Vagina (tissue), 2 donors: Measurements from ENCODE around the gene CYP19A1. TPM values are rescaled to one million over a fixed set of nuclear protein-coding genes. Genes with fewer than 3 reads are reported as not detected.

Experiments used
- DNase-seq, 2 donors: peaks; one replicate each; pipeline ENCODE4 v3.0.0-alpha.2; 2017; ENCODE audit errors: extremely low spot score in 2 of 2
- H3K27ac ChIP-seq: fragments of 200-600 bp; sonication (generic); one replicate; pipeline ENCODE4 v1.5.1; 2019
- H3K27me3 ChIP-seq: fragments of 200-600 bp; sonication (generic); one replicate; pipeline ENCODE4 v1.5.1; 2019
- H3K36me3 ChIP-seq, 2 donors: fragments of 200-600 bp; sonication (generic); one replicate each; pipeline ENCODE4 v1.5.1; 2017 to 2019
- H3K4me1 ChIP-seq: fragments of 200-600 bp; sonication (generic); one replicate; pipeline ENCODE4 v1.5.1; 2019
- H3K4me3 ChIP-seq, 2 donors: fragments of 200-600 bp; sonication (generic); 1 replicate in 1 of 2; 2 replicates in 1 of 2; pipeline ENCODE4 v1.5.1; 2016 to 2019
- H3K9me3 ChIP-seq: fragments of 200-600 bp; sonication (generic); one replicate; pipeline ENCODE4 v1.5.1; 2019
- CTCF ChIP-seq, 3 experiments: fragments of 450-650 bp in 2 of 3; fragments of 200-600 bp in 1 of 3; sonication (generic) in 1 of 3; IDR thresholded peaks; one replicate each; pipeline ENCODE4 v1.5.1; 2017 to 2019; ENCODE audit warnings: antibody characterized with exemption in 3 of 3, mild to moderate bottlenecking in 2 of 3, moderate library complexity in 2 of 3
- POLR2A ChIP-seq, 2 donors: fragments of 450-650 bp; IDR thresholded peaks; one replicate each; pipeline ENCODE4 v1.6.1; 2017; ENCODE audit warnings: antibody characterized with exemption in 2 of 2, mild to moderate bottlenecking in 2 of 2, moderate library complexity in 2 of 2
- POLR2AphosphoS5 ChIP-seq, 2 donors: sonication (generic); formaldehyde crosslinking; IDR thresholded peaks; one replicate each; pipeline ENCODE4 v1.9.0; 2017; ENCODE audit warnings: antibody characterized with exemption in 2 of 2, mild to moderate bottlenecking in 2 of 2, low read depth in 1 of 2; ENCODE audit not compliant: insufficient read depth in 1 of 2
- intact Hi-C: fragments of 100-400 bp; cut with DNase I; formaldehyde crosslinking; loops from one replicate; pipeline ENCODE4 v1.15.1; 2023
- total RNA-seq: library from RNA; depleted of rRNA; stranded (reverse); fragments of >200 nt; gene quantifications from one replicate; pipeline ENCODE4 v1.2.3, GENCODE V29; 2016

The CYP19A1 gene
- total RNA-seq, 1 donor from 2014 or later: 8.8 TPM

GRCh38 chr15:51218299-51218938 is 120.0 kb downstream of the CYP19A1 start:
- H3K27me3 ChIP-seq: no peaks in the 10 kb centered on the region
- intact Hi-C loops: no loop called here
- TF ChIP-seq POLR2A (IDR thresholded peaks at IDR 0.05) (no peak), CTCF (IDR thresholded peaks at IDR 0.05) (no peak), POLR2AphosphoS5 (IDR thresholded peaks at IDR 0.05; ENCODE audit: insufficient read depth in 1 of 2, low read depth in 1 of 2) (no peak)

GRCh38 chr15:51212909-51213308 is 125.5 kb downstream of the CYP19A1 start:
- intact Hi-C loops: no loop called here
- no peaks in the 10 kb centered on the region for H3K4me1 ChIP-seq
- no peak for DNase-seq
- TF ChIP-seq CTCF (IDR thresholded peaks at IDR 0.05): no peak
- no peak for TF ChIP-seq POLR2A (IDR thresholded peaks at IDR 0.05)
- no peak for TF ChIP-seq POLR2AphosphoS5 (IDR thresholded peaks at IDR 0.05; ENCODE audit: insufficient read depth in 1 of 2, low read depth in 1 of 2)
- no peak overlapping the region for H3K4me3 ChIP-seq
- H3K27ac ChIP-seq: no peak overlapping the region
- no peaks in the 10 kb centered on the region for H3K36me3 ChIP-seq
- H3K27me3 ChIP-seq: no peaks in the 10 kb centered on the region
- no peaks in the 10 kb centered on the region for H3K9me3 ChIP-seq

More at GRCh38 chr15:51218299-51218938, 120.0 kb downstream of the CYP19A1 start:
- H3K9me3 ChIP-seq: no peaks in the 10 kb centered on the region
- no peaks in the 10 kb centered on the region for H3K4me1 ChIP-seq
- H3K27ac ChIP-seq: no peak overlapping the region
- no peak overlapping the region for H3K4me3 ChIP-seq
- no peak for DNase-seq
- no peaks in the 10 kb centered on the region for H3K36me3 ChIP-seq

- intact Hi-C loops: no loop called here
- DNase-seq: no peak
Observed at GRCh38 chr15:51212239-51212638, 126.2 kb downstream of the CYP19A1 start.

GRCh38 chr15:51205050-51205975 is 133.1 kb downstream of the CYP19A1 start:
- H3K9me3 ChIP-seq: no peaks in the 10 kb centered on the region
- intact Hi-C loops: no loop called here
- H3K27ac ChIP-seq: no peak overlapping the region
- TF ChIP-seq POLR2A (IDR thresholded peaks at IDR 0.05) (no peak), POLR2AphosphoS5 (IDR thresholded peaks at IDR 0.05; ENCODE audit: insufficient read depth in 1 of 2, low read depth in 1 of 2) (no peak), CTCF (IDR thresholded peaks at IDR 0.05) (no peak)
- no peaks in the 10 kb centered on the region for H3K4me1 ChIP-seq
- no peak overlapping the region for H3K4me3 ChIP-seq
- no peaks in the 10 kb centered on the region for H3K36me3 ChIP-seq
- DNase-seq: no peak
- H3K27me3 ChIP-seq: no peaks in the 10 kb centered on the region

More at GRCh38 chr15:51212239-51212638, 126.2 kb downstream of the CYP19A1 start:
- Histone ChIP-seq H3K27ac (no peak overlapping the region), H3K27me3 (no peaks in the 10 kb centered on the region), H3K9me3 (no peaks in the 10 kb centered on the region), H3K36me3 (no peaks in the 10 kb centered on the region), H3K4me3 (no peak overlapping the region), H3K4me1 (no peaks in the 10 kb centered on the region)
- TF ChIP-seq POLR2A (IDR thresholded peaks at IDR 0.05) (no peak), CTCF (IDR thresholded peaks at IDR 0.05) (no peak), POLR2AphosphoS5 (IDR thresholded peaks at IDR 0.05; ENCODE audit: insufficient read depth in 1 of 2, low read depth in 1 of 2) (no peak)
